ENCODE measurements around the gene MYO1E.

GRCh38 chr15:59352683-59353082, 20.0 kb downstream of the MYO1E start:
- TF ChIP-seq CTCF (IDR thresholded peaks at IDR 0.05) (no peak), EP300 (IDR thresholded peaks at IDR 0.05) (no peak)
